ENCODE results near the gene STYXL2.

DNA sequence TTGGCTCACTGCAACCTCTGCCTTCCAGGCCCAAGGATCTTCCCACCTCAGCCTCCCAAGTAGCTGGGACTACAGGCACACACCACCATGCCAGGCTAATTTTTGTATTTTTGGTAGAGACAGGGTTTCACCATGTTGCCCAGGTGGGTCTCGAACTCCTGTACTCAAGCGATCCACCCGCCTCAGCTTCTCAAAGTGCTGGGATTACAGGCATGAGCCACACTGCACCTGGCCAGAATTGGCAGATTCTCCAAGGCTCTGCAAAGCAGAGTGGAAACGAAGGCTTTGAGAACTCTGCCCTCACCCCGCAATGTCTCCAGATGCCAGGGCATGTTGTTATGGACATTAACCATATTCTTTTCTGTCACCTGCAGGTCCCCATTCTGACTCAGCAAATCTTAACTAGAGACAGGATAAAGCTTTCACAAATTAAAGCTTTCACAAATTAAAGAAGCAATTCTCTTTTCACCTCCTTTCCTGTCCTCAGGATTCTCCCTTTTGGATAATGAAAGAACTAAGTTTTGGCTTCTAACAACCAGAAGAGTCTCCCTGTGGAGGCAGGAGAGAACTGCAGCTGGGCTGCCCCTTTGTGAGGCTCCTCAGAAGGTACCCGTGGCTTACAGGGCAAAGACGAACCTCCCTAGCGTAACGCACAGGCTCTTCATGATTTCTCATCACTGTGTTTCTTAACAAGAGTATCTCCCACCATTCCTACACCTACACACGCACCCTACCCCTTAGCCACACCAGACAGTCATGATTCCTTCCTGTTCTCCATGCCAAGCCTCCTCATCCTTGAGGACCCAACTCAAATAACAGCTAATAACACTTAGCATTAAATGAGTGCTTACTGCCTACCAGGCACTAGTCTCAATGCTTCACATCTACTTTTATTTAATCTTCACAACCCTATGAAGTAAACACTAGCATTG, 33.5 kb upstream of the STYXL2 start:
- TF ChIP-seq, protein P1, sequence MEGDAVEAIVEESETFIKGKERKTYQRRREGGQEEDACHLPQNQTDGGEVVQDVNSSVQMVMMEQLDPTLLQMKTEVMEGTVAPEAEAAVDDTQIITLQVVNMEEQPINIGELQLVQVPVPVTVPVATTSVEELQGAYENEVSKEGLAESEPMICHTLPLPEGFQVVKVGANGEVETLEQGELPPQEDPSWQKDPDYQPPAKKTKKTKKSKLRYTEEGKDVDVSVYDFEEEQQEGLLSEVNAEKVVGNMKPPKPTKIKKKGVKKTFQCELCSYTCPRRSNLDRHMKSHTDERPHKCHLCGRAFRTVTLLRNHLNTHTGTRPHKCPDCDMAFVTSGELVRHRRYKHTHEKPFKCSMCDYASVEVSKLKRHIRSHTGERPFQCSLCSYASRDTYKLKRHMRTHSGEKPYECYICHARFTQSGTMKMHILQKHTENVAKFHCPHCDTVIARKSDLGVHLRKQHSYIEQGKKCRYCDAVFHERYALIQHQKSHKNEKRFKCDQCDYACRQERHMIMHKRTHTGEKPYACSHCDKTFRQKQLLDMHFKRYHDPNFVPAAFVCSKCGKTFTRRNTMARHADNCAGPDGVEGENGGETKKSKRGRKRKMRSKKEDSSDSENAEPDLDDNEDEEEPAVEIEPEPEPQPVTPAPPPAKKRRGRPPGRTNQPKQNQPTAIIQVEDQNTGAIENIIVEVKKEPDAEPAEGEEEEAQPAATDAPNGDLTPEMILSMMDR (IDR thresholded peaks at IDR 0.05): peak; percentile 35
- TF ChIP-seq EZH2phosphoT487 (IDR thresholded peaks at IDR 0.05): no peak
